Neural cell (in vitro differentiated cells): Measurements from ENCODE around the gene OSM.

Experiments used
- EP300 ChIP-seq: fragments of 450-650 bp; conservative IDR thresholded peaks from 2 replicates; pipeline ENCODE4 v1.6.1; 2014; ENCODE audit warnings: antibody characterized with exemption, mild to moderate bottlenecking, moderate library complexity; ENCODE audit not compliant: poor library complexity, severe bottlenecking
- EZH2 ChIP-seq: fragments of 200-600, 300-800 bp; shearing (Covaris generic), sonication (generic); IDR thresholded peaks from 2 replicates; pipeline ENCODE4 v1.6.1; 2014; ENCODE audit warnings: antibody characterized with exemption, low read length, borderline replicate concordance, mild to moderate bottlenecking; ENCODE audit not compliant: insufficient read depth, poor library complexity, severe bottlenecking
- MXI1 ChIP-seq: fragments of 450-650 bp; conservative IDR thresholded peaks from 2 replicates; pipeline ENCODE4 v1.6.1; 2014; ENCODE audit warnings: antibody characterized with exemption, mild to moderate bottlenecking; ENCODE audit not compliant: poor library complexity, severe bottlenecking
- POLR2AphosphoS5 ChIP-seq: IDR thresholded peaks from 2 replicates; pipeline ENCODE4 v1.6.1; 2012
- RAD21 ChIP-seq: fragments of 450-650 bp; conservative IDR thresholded peaks from 2 replicates; pipeline ENCODE4 v1.6.1; 2014; ENCODE audit warnings: antibody characterized with exemption, mild to moderate bottlenecking, moderate library complexity
- SMC3 ChIP-seq: fragments of 450-650 bp; conservative IDR thresholded peaks from 2 replicates; pipeline ENCODE4 v1.6.1; 2014; ENCODE audit warnings: antibody characterized with exemption, mild to moderate bottlenecking, moderate library complexity; ENCODE audit not compliant: poor library complexity
- TAF1 ChIP-seq: IDR thresholded peaks from 2 replicates; pipeline ENCODE4 v1.6.1; 2012; ENCODE audit warnings: low read depth
- TF ChIP-seq, protein P1 (sequence below): IDR thresholded peaks from 2 replicates; pipeline ENCODE4 v1.6.1; 2012; ENCODE audit warnings: borderline replicate concordance
- TF ChIP-seq, protein P2 (sequence below): fragments of 450-650 bp; IDR thresholded peaks from 2 replicates; pipeline ENCODE4 v1.5.1; 2014; ENCODE audit warnings: antibody characterized with exemption, mild to moderate bottlenecking, moderate library complexity; ENCODE audit not compliant: poor library complexity, severe bottlenecking

DNA sequence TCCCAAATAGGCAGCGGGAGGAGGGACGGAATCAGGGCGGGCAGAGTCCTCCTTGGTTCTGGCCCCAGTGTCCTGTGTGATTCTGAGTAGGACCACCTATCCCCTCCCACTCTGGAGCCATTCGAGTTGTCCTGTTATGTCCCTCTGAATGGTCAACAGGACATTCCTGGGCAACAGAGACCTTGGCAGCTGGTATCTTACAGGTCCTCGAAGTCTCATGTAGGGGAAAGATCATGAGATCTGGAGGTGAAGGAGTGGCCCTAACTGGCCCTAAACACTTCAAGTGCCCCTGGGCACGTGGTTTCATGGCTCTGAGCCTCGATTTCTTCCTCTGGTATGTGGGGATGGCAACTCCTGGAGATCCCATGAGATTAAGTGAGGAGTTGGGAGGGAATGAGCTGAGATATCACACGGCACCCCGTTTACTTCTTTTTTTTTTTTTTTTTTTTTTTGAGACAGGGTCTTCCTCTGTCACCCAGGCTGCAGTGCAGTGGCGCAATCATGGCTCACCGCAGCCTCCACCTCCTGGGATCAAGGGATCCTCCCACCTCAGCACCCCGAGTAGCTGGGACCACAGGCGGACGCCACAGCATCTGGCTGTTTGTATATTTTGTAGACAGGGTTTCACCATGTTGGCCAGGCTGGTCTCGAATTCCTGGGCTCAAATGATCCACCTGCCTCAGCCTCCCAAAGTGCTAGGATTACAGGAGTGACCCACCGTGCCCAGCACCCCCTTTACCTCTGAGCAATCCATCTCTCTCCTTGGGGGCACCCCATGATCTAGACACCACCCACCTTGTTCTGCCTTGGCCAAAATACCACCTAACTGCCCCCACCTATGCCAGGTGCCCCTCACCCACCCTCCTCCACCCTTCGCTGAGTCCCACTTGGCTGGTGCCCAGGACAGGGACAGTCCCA lies 26.9 kb downstream of the OSM start:
- TF ChIP-seq EP300 = no peak
- TF ChIP-seq, protein P1, sequence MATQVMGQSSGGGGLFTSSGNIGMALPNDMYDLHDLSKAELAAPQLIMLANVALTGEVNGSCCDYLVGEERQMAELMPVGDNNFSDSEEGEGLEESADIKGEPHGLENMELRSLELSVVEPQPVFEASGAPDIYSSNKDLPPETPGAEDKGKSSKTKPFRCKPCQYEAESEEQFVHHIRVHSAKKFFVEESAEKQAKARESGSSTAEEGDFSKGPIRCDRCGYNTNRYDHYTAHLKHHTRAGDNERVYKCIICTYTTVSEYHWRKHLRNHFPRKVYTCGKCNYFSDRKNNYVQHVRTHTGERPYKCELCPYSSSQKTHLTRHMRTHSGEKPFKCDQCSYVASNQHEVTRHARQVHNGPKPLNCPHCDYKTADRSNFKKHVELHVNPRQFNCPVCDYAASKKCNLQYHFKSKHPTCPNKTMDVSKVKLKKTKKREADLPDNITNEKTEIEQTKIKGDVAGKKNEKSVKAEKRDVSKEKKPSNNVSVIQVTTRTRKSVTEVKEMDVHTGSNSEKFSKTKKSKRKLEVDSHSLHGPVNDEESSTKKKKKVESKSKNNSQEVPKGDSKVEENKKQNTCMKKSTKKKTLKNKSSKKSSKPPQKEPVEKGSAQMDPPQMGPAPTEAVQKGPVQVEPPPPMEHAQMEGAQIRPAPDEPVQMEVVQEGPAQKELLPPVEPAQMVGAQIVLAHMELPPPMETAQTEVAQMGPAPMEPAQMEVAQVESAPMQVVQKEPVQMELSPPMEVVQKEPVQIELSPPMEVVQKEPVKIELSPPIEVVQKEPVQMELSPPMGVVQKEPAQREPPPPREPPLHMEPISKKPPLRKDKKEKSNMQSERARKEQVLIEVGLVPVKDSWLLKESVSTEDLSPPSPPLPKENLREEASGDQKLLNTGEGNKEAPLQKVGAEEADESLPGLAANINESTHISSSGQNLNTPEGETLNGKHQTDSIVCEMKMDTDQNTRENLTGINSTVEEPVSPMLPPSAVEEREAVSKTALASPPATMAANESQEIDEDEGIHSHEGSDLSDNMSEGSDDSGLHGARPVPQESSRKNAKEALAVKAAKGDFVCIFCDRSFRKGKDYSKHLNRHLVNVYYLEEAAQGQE = no peak
- TF ChIP-seq, protein P2, sequence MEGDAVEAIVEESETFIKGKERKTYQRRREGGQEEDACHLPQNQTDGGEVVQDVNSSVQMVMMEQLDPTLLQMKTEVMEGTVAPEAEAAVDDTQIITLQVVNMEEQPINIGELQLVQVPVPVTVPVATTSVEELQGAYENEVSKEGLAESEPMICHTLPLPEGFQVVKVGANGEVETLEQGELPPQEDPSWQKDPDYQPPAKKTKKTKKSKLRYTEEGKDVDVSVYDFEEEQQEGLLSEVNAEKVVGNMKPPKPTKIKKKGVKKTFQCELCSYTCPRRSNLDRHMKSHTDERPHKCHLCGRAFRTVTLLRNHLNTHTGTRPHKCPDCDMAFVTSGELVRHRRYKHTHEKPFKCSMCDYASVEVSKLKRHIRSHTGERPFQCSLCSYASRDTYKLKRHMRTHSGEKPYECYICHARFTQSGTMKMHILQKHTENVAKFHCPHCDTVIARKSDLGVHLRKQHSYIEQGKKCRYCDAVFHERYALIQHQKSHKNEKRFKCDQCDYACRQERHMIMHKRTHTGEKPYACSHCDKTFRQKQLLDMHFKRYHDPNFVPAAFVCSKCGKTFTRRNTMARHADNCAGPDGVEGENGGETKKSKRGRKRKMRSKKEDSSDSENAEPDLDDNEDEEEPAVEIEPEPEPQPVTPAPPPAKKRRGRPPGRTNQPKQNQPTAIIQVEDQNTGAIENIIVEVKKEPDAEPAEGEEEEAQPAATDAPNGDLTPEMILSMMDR = no peak
- no peak for TF ChIP-seq EZH2
- no peak for TF ChIP-seq POLR2AphosphoS5
- no peak for TF ChIP-seq TAF1
- TF ChIP-seq SMC3 = no peak
- TF ChIP-seq MXI1 = no peak
- no peak for TF ChIP-seq RAD21
